NCI-H2171 treated with DMSO at 0.1 percent for 48 hours (cell line): ENCODE results near the gene PSORS1C1.
"Not testable (repeated sequence)": the region's sequence is repeated elsewhere in the genome, so short reads cannot be mapped to it uniquely, and the experiment has no call there.

Experiments used
- DNase-seq: peaks from one replicate; lab custom pipeline; 2025; lab: John Stamatoyannopoulos, UW

Gene PSORS1C1

DNA sequence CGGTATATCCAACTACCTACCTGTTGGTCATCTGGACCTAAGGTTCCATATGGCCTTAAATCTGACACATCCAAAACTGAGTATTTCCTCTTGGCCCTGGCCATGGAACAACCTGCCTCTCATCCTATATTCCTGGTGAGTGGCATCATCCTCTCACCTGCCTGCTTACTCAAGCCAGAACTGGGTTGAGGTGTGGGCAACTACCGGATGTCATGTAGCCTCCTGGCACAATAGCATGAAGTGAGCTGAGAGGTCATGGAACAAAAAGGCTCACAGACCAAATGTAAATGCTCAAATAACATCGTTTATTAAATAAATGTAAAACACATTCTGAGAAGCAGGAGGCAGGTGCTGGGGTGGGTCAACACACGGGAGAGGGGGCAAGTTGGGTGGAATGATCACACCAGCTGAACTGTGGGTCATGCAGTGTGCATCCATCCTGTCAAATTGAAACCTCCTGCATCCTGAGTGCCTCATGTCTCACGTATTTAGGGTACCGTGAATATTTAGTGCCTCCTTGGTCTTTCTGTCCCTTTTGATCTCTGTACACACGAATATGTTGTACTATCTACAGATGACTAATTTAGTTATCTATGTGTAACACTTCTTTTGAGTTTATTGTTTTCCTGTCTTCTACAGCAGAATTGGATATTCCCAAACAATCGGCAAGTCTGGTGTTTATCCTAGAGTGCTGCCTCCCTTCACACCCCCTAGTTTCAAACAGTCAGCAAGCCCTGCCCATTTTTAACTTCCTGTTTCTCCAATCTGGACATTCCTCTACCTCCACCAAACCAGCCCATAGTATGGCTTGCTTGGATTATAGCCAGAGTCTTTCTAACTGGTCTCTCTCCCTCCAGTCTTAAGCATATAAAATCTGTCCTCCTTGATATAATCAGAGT, 63.8 kb downstream of the PSORS1C1 start:
- no peak for DNase-seq

DNA sequence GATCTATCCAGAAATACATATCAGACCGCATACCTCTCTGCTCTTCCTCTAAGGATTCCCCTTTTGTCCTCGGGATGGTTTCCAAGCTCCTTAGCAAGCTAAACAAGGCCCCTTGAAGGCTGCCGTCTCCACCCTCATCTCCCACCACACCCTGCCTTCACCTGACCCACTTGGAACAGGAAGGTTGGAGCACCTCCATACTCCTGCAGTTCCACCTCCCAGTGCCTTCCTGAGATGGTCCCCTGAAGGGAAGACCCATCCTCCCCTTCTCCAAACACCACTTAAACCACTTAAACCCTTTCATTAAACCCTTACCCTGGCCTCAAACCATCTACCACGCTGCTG, 64.4 kb downstream of the PSORS1C1 start:
- no peak for DNase-seq

- no peak for DNase-seq
Measured at GRCh38 chr6:31179896-31180295, 65.3 kb downstream of the PSORS1C1 start.

GRCh38 chr6:31180500-31180899, 65.9 kb downstream of the PSORS1C1 start:
- DNase-seq = no peak

DNA sequence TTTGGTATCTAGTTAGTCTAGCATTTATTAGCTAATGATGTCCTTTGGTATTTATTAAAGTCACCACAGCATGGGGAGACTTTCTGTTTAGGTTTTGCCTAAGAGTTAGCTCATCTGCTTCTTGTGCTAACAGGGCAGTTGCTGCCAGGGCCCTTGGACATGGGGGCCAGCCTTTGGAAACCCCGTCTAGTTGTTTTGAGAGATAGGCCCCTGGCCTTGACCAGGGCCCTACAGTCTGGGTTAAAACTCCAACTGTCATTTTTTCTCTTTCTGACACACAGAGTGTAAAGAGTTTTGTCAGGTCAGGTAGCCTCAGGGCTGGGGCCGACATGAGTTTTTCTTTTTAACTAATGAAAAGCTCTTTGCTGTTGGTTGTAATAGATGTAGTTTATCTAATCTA, 68.7 kb downstream of the PSORS1C1 start:
- not testable (repeated sequence) for DNase-seq

- not testable (repeated sequence) for DNase-seq
Measured at GRCh38 chr6:31183859-31184258, 69.3 kb downstream of the PSORS1C1 start.

GRCh38 chr6:31185695-31186051, 71.1 kb downstream of the PSORS1C1 start:
- DNase-seq = not testable (repeated sequence)

- no peak for DNase-seq
Measured at GRCh38 chr6:31186052-31186734, 71.6 kb downstream of the PSORS1C1 start.

GRCh38 chr6:31187780-31188194, 73.2 kb downstream of the PSORS1C1 start:
- DNase-seq = no peak

GRCh38 chr6:31189223-31189622, 74.6 kb downstream of the PSORS1C1 start:
- DNase-seq = not testable (repeated sequence)
